ENCODE results near the gene SOBP. TPM values are rescaled to one million over a fixed set of nuclear protein-coding genes. Genes with fewer than 3 reads are reported as not detected.

The SOBP gene
- polyA plus RNA-seq, 4 donors, result 1.1 to 1.6 (median 1.1) TPM; not detected in 1

DNA sequence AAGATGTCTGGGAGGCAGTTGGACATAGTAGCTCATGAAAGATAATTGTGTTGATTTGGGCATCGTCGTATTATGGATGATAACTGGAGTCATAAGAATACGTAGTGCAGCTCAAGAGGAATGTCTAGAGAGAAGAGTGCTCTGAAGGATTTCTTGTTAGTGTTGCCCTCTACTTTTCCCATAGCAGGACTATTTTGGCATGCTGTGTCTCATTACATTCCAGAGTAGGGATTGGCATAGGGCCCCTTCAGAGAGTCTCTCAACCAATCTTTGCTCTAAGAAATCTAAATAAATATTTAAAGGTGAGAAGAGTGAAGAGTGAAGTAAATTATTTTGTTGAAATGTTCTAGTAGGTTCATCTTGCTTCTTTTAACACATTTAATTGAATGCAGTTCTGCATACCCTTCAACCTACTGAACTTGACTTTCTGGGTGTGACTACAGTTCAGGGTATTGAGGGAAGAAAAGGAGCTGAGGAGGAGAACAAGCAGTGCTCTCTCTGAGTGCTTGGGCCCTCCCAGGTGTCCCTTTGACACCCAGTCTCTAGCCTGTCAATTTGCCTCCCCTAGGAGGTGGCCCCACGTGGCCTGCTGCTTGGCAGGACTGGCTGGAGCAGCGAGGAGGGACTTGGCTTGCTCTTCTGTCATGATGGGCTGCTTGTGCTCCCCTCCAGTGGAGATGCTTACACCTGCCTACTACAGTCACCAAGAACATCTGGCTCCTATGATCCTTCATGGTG is 33.3 kb downstream of the SOBP start:
- Histone ChIP-seq H3K27ac (ENCODE audit: low read depth in 1 of 3, low read length in 2 of 3) (no peak overlapping the region), H3K4me3 (ENCODE audit: low read depth in 1 of 3, low read length in 3 of 3) (no peak overlapping the region), H3K27me3 (ENCODE audit: control insufficient read depth in 3 of 3, insufficient read depth in 3 of 3, low read length in 3 of 3) (no peaks in the 10 kb centered on the region), H3K9me3 (ENCODE audit: control insufficient read depth in 2 of 2, insufficient read depth in 1 of 2, low read depth in 1 of 2, low read length in 1 of 2) (no peaks in the 10 kb centered on the region), H3K4me1 (ENCODE audit: control insufficient read depth in 3 of 3, insufficient read depth in 2 of 3, low read depth in 1 of 3, low read length in 2 of 3) (no peaks in the 10 kb centered on the region), H3K36me3 (ENCODE audit: control insufficient read depth in 3 of 3, insufficient read depth in 2 of 3, low read depth in 1 of 3, low read length in 3 of 3) (peaks cover 0 to 2% (median 0%) of the 10 kb centered on the region in 3 donors)
- DNase-seq (no peak), FAIRE-seq (no peak)
- 77 to 87% (median 79%) methylated on average over 5 of the region's 5 CpGs for WGBS, 3 donors

- no peak overlapping the region for H3K4me3 ChIP-seq (ENCODE audit: low read depth in 1 of 3, low read length in 3 of 3)
- no peak overlapping the region for H3K27ac ChIP-seq (ENCODE audit: low read depth in 1 of 3, low read length in 2 of 3)
- no peaks in the 10 kb centered on the region for H3K27me3 ChIP-seq (ENCODE audit: control insufficient read depth in 3 of 3, insufficient read depth in 3 of 3, low read length in 3 of 3)
- H3K4me1 ChIP-seq (ENCODE audit: control insufficient read depth in 3 of 3, insufficient read depth in 2 of 3, low read depth in 1 of 3, low read length in 2 of 3), result no peaks in the 10 kb centered on the region
- 89 to 93% (median 90%) methylated on average over 2 of the region's 2 CpGs for WGBS, 3 donors
- H3K36me3 ChIP-seq (ENCODE audit: control insufficient read depth in 3 of 3, insufficient read depth in 2 of 3, low read depth in 1 of 3, low read length in 3 of 3), result peaks cover 0 to 2% (median 0%) of the 10 kb centered on the region in 3 donors
- DNase-seq, result no peak
- no peaks in the 10 kb centered on the region for H3K9me3 ChIP-seq (ENCODE audit: control insufficient read depth in 2 of 2, insufficient read depth in 1 of 2, low read depth in 1 of 2, low read length in 1 of 2)
- no peak for FAIRE-seq
These were observed 33.9 kb downstream of the SOBP start for GRCh38 chr6:107523794-107524193.

- H3K4me1 ChIP-seq (ENCODE audit: control insufficient read depth in 3 of 3, insufficient read depth in 2 of 3, low read depth in 1 of 3, low read length in 2 of 3), result no peaks in the 10 kb centered on the region
- no peak overlapping the region for H3K4me3 ChIP-seq (ENCODE audit: low read depth in 1 of 3, low read length in 3 of 3)
- FAIRE-seq (no peak), DNase-seq (no peak)
- H3K36me3 ChIP-seq (ENCODE audit: control insufficient read depth in 3 of 3, insufficient read depth in 2 of 3, low read depth in 1 of 3, low read length in 3 of 3), result peaks cover 0 to 2% (median 0%) of the 10 kb centered on the region in 3 donors
- H3K9me3 ChIP-seq (ENCODE audit: control insufficient read depth in 2 of 2, insufficient read depth in 1 of 2, low read depth in 1 of 2, low read length in 1 of 2), result no peaks in the 10 kb centered on the region
- no peaks in the 10 kb centered on the region for H3K27me3 ChIP-seq (ENCODE audit: control insufficient read depth in 3 of 3, insufficient read depth in 3 of 3, low read length in 3 of 3)
- no peak overlapping the region for H3K27ac ChIP-seq (ENCODE audit: low read depth in 1 of 3, low read length in 2 of 3)
- 92 to 94% (median 94%) methylated on average over 3 of the region's 3 CpGs for WGBS, 3 donors
These were observed 34.7 kb downstream of the SOBP start for GRCh38 chr6:107524626-107525025.

GRCh38 chr6:107531868-107532267 is 42.0 kb downstream of the SOBP start:
- Histone ChIP-seq H3K4me1 (ENCODE audit: control insufficient read depth in 3 of 3, insufficient read depth in 2 of 3, low read depth in 1 of 3, low read length in 2 of 3) (no peaks in the 10 kb centered on the region), H3K9me3 (ENCODE audit: control insufficient read depth in 2 of 2, insufficient read depth in 1 of 2, low read depth in 1 of 2, low read length in 1 of 2) (no peaks in the 10 kb centered on the region), H3K27me3 (ENCODE audit: control insufficient read depth in 3 of 3, insufficient read depth in 3 of 3, low read length in 3 of 3) (no peaks in the 10 kb centered on the region), H3K4me3 (ENCODE audit: low read depth in 1 of 3, low read length in 3 of 3) (no peak overlapping the region), H3K36me3 (ENCODE audit: control insufficient read depth in 3 of 3, insufficient read depth in 2 of 3, low read depth in 1 of 3, low read length in 3 of 3) (no peaks in the 10 kb centered on the region), H3K27ac (ENCODE audit: low read depth in 1 of 3, low read length in 2 of 3) (no peak overlapping the region)
- WGBS, 3 donors, result 42 to 58% (median 58%) methylated on average over 2 of the region's 2 CpGs
- no peak for DNase-seq
- no peak for FAIRE-seq

- no peaks in the 10 kb centered on the region for H3K36me3 ChIP-seq (ENCODE audit: control insufficient read depth in 3 of 3, insufficient read depth in 2 of 3, low read depth in 1 of 3, low read length in 3 of 3)
- H3K4me3 ChIP-seq (ENCODE audit: low read depth in 1 of 3, low read length in 3 of 3), result no peak overlapping the region
- H3K9me3 ChIP-seq (ENCODE audit: control insufficient read depth in 2 of 2, insufficient read depth in 1 of 2, low read depth in 1 of 2, low read length in 1 of 2), result peaks cover 0 to 2% of the 10 kb centered on the region in 2 donors
- FAIRE-seq, result no peak
- 91 to 92% (median 91%) methylated on average over 6 of the region's 6 CpGs for WGBS, 3 donors
- no peaks in the 10 kb centered on the region for H3K4me1 ChIP-seq (ENCODE audit: control insufficient read depth in 3 of 3, insufficient read depth in 2 of 3, low read depth in 1 of 3, low read length in 2 of 3)
- DNase-seq, result no peak
- H3K27me3 ChIP-seq (ENCODE audit: control insufficient read depth in 3 of 3, insufficient read depth in 3 of 3, low read length in 3 of 3), result no peaks in the 10 kb centered on the region
- no peak overlapping the region for H3K27ac ChIP-seq (ENCODE audit: low read depth in 1 of 3, low read length in 2 of 3)
These were observed 42.8 kb downstream of the SOBP start for GRCh38 chr6:107532706-107533105.

DNA sequence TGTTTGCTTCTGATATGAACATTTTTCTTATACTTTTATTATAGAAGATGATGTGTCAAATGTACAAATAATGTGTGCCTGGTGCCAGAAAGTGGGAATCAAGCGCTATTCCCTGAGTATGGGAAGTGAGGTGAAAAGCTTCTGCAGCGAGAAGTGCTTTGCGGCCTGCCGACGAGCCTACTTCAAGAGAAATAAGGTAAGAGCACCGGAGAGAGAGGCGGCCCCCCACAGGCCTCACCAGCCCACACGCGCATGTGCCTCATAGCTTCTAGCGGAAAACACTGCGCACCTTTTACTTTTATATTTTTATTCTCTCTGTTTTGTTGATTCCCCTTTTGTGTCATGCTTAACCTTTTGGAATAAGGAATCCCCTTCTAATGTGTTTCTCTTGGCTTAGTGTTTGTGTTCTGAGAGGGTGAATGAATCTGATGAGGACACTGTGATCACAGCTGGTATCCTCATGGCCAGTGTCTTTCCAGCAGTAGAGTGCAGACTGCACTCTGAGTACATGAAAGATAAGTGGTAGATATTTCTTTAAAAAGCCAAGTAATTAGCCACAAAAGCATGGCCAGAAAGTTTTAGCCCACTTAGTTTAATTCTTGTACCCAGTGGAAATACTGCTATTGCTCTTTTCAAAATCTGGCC is 43.6 kb downstream of the SOBP start:
- WGBS, 3 donors, result 96 to 98% (median 97%) methylated on average over 11 of the region's 11 CpGs
- H3K27me3 ChIP-seq (ENCODE audit: control insufficient read depth in 3 of 3, insufficient read depth in 3 of 3, low read length in 3 of 3), result no peaks in the 10 kb centered on the region
- H3K27ac ChIP-seq (ENCODE audit: low read depth in 1 of 3, low read length in 2 of 3), result no peak overlapping the region
- peaks cover 0 to 2% of the 10 kb centered on the region in 2 donors for H3K9me3 ChIP-seq (ENCODE audit: control insufficient read depth in 2 of 2, insufficient read depth in 1 of 2, low read depth in 1 of 2, low read length in 1 of 2)
- H3K36me3 ChIP-seq (ENCODE audit: control insufficient read depth in 3 of 3, insufficient read depth in 2 of 3, low read depth in 1 of 3, low read length in 3 of 3), result peaks cover 0 to 3% (median 2%) of the 10 kb centered on the region in 3 donors
- DNase-seq, result no peak
- H3K4me3 ChIP-seq (ENCODE audit: low read depth in 1 of 3, low read length in 3 of 3), result no peak overlapping the region
- no peak for FAIRE-seq
- H3K4me1 ChIP-seq (ENCODE audit: control insufficient read depth in 3 of 3, insufficient read depth in 2 of 3, low read depth in 1 of 3, low read length in 2 of 3), result no peaks in the 10 kb centered on the region

DNA sequence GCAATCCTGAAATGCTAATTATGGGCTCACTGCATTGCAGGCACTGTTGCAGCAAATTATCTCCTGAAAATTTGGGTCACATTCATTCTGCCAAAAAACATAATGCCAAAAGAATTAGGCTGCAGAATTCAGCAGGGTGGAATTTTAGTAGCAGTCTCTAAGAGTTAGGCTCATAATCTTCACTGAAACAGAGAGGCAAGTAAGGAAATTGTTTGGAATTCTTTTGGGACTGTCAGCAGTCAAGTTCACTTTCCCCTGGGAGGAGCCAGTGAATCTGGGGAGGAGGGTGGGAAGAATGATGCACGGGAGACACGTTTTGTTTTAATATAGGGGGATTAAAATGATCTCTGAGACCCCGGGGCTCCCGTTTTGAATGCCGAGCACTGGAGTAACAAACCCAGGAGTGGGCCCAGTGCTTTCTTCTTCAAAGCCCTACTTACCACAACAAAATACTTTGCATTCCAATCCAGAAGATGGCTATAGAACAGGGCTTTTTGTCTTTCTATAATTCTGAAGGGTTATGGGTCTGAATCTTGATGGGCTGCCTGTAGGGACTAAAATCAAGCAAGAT is 44.7 kb downstream of the SOBP start:
- H3K27ac ChIP-seq (ENCODE audit: low read depth in 1 of 3, low read length in 2 of 3), result no peak overlapping the region
- FAIRE-seq, result no peak
- no peak overlapping the region for H3K4me3 ChIP-seq (ENCODE audit: low read depth in 1 of 3, low read length in 3 of 3)
- H3K9me3 ChIP-seq (ENCODE audit: control insufficient read depth in 2 of 2, insufficient read depth in 1 of 2, low read depth in 1 of 2, low read length in 1 of 2), result peaks cover 0 to 2% of the 10 kb centered on the region in 2 donors
- peaks cover 0 to 8% (median 0%) of the 10 kb centered on the region in 3 donors for H3K4me1 ChIP-seq (ENCODE audit: control insufficient read depth in 3 of 3, insufficient read depth in 2 of 3, low read depth in 1 of 3, low read length in 2 of 3)
- DNase-seq, result no peak
- 67 to 75% (median 68%) methylated on average over 5 of the region's 5 CpGs for WGBS, 3 donors
- no peaks in the 10 kb centered on the region for H3K27me3 ChIP-seq (ENCODE audit: control insufficient read depth in 3 of 3, insufficient read depth in 3 of 3, low read length in 3 of 3)
- peaks cover 0 to 3% (median 2%) of the 10 kb centered on the region in 3 donors for H3K36me3 ChIP-seq (ENCODE audit: control insufficient read depth in 3 of 3, insufficient read depth in 2 of 3, low read depth in 1 of 3, low read length in 3 of 3)

GRCh38 chr6:107535626-107536025 is 45.7 kb downstream of the SOBP start:
- Histone ChIP-seq H3K9me3 (ENCODE audit: control insufficient read depth in 2 of 2, insufficient read depth in 1 of 2, low read depth in 1 of 2, low read length in 1 of 2) (peaks cover 0 to 2% of the 10 kb centered on the region in 2 donors), H3K4me1 (ENCODE audit: control insufficient read depth in 3 of 3, insufficient read depth in 2 of 3, low read depth in 1 of 3, low read length in 2 of 3) (peaks cover 0 to 17% (median 0%) of the 10 kb centered on the region in 3 donors), H3K27ac (ENCODE audit: low read depth in 1 of 3, low read length in 2 of 3) (no peak overlapping the region), H3K27me3 (ENCODE audit: control insufficient read depth in 3 of 3, insufficient read depth in 3 of 3, low read length in 3 of 3) (peaks cover 0 to 2% (median 0%) of the 10 kb centered on the region in 3 donors), H3K4me3 (ENCODE audit: low read depth in 1 of 3, low read length in 3 of 3) (no peak overlapping the region), H3K36me3 (ENCODE audit: control insufficient read depth in 3 of 3, insufficient read depth in 2 of 3, low read depth in 1 of 3, low read length in 3 of 3) (peaks cover 0 to 3% (median 2%) of the 10 kb centered on the region in 3 donors)
- DNase-seq (no peak), FAIRE-seq (no peak)
- WGBS, 3 donors, result 77 to 91% (median 88%) methylated on average over 1 of the region's 1 CpG
